PC-3 (cell line): ENCODE data around the gene EPHB3. TPM values are rescaled to one million over a fixed set of nuclear protein-coding genes. Genes with fewer than 3 reads are reported as not detected.
A peak's percentile ranks its signal among the peaks of the same experiment; 100 is the strongest.

ENCODE experiments used
- ATAC-seq: fragments of 200-7000 bp; cut with Tn5 transposase; 2 replicates; pipeline ENCODE4 v1.9.1; 2020; ENCODE audit warnings: mild to moderate bottlenecking, moderate library complexity
- BruUV-seq: library from RNA; stranded (reverse); fragments of 400-500 nt; replicated peaks from 2 replicates; lab custom pipeline; 2021; lab: Mats Ljungman, UMichigan
- CTCF ChIA-PET: fragments of 300-600 bp; sonication (Branson Sonifier 250); formaldehyde crosslinking; loops from one replicate; lab custom pipeline; 2022; ENCODE audit warnings: antibody characterized with exemption; lab: Charles Lee
- POLR2A ChIA-PET: fragments of 300-600 bp; sonication (Branson Sonifier 250); formaldehyde crosslinking; loops from one replicate; lab custom pipeline; 2022; ENCODE audit warnings: antibody characterized with exemption; ENCODE audit not compliant: unreplicated experiment; lab: Charles Lee
- DNase-seq: peaks from one replicate; pipeline ENCODE4 v3.0.0-alpha.2; 2015
- H2AFZ ChIP-seq: fragments of 300-600 bp; sonication (generic); 2 replicates; pipeline ENCODE4 v1.6.0; 2016; ENCODE audit warnings: antibody characterized with exemption, low read length
- H3F3A ChIP-seq: fragments of 300-600 bp; sonication (generic); one replicate; pipeline ENCODE4 v1.6.0; 2017; ENCODE audit warnings: antibody characterized with exemption, low read length, control low read depth, mild to moderate bottlenecking; ENCODE audit not compliant: unreplicated experiment
- H3K27ac ChIP-seq: fragments of 300-600 bp; sonication (generic); 2 replicates; pipeline ENCODE4 v1.5.1; 2016; ENCODE audit warnings: mild to moderate bottlenecking, low read length
- H3K27me3 ChIP-seq: fragments of 300-600 bp; sonication (generic); 2 replicates; pipeline ENCODE4 v1.6.1; 2016; ENCODE audit warnings: low read length, mixed read lengths
- H3K36me3 ChIP-seq: fragments of 300-600 bp; sonication (generic); 2 replicates; pipeline ENCODE4 v1.6.1; 2016; ENCODE audit warnings: low read depth, mixed run types, low read length, mixed read lengths
- H3K4me1 ChIP-seq: fragments of 300-600 bp; sonication (generic); 2 replicates; pipeline ENCODE4 v1.5.1; 2016; ENCODE audit warnings: low read length; ENCODE audit not compliant: insufficient read depth
- H3K4me2 ChIP-seq: fragments of 300-600 bp; sonication (generic); 2 replicates; pipeline ENCODE4 v1.6.0; 2016; ENCODE audit warnings: low read length
- H3K4me3 ChIP-seq: fragments of 300-600 bp; sonication (generic); 2 replicates; pipeline ENCODE4 v1.5.1; 2016; ENCODE audit warnings: mild to moderate bottlenecking, low read length, mixed read lengths
- H3K79me2 ChIP-seq: fragments of 300-600 bp; sonication (generic); 2 replicates; pipeline ENCODE4 v1.6.1; 2017; ENCODE audit warnings: low read length, mixed read lengths
- H3K9ac ChIP-seq: fragments of 300-600 bp; sonication (generic); 2 replicates; pipeline ENCODE4 v1.6.0; 2016; ENCODE audit warnings: mild to moderate bottlenecking, low read length
- H3K9me2 ChIP-seq: fragments of 300-600 bp; sonication (generic); replicated peaks from 2 replicates; pipeline ENCODE4 v1.6.1; 2016; ENCODE audit warnings: mixed run types, low read length, mixed read lengths
- H3K9me3 ChIP-seq: fragments of 300-600 bp; sonication (generic); 2 replicates; pipeline ENCODE4 v1.6.1; 2016; ENCODE audit warnings: low read length, mixed read lengths
- H4K20me1 ChIP-seq: fragments of 300-600 bp; sonication (generic); 2 replicates; pipeline ENCODE4 v1.6.1; 2016; ENCODE audit warnings: low read length, mixed read lengths
- EZH2 ChIP-seq: fragments of 300-600 bp; sonication (generic); IDR thresholded peaks from one replicate; pipeline ENCODE4 v1.6.1; 2017; ENCODE audit warnings: antibody characterized with exemption, mild to moderate bottlenecking, low read length; ENCODE audit not compliant: unreplicated experiment
- EZH2phosphoT487 ChIP-seq: fragments of 300-600 bp; sonication (generic); IDR thresholded peaks from 2 replicates; pipeline ENCODE4 v1.6.1; 2018; ENCODE audit warnings: mild to moderate bottlenecking, antibody characterized with exemption, low read length, borderline replicate concordance
- intact Hi-C: fragments of 100-400 bp; cut with micrococcal nuclease; formaldehyde crosslinking; loops from 2 replicates; pipeline ENCODE4 v1.9.0; 2023
- total RNA-seq: library from RNA; depleted of rRNA; stranded (reverse); fragments of >200 nt; gene quantifications from 2 replicates; pipeline ENCODE4 v1.2.3, GENCODE V29; 2014
- TF ChIP-seq, protein P1 (sequence below): fragments of 300-600 bp; sonication (generic); conservative IDR thresholded peaks from 2 replicates; pipeline ENCODE4 v1.5.1; 2017; ENCODE audit warnings: antibody characterized with exemption, low read depth, mild to moderate bottlenecking, low read length

The EPHB3 gene
- total RNA-seq, 1 experiment from 2014 or later = 18.2 TPM

DNA sequence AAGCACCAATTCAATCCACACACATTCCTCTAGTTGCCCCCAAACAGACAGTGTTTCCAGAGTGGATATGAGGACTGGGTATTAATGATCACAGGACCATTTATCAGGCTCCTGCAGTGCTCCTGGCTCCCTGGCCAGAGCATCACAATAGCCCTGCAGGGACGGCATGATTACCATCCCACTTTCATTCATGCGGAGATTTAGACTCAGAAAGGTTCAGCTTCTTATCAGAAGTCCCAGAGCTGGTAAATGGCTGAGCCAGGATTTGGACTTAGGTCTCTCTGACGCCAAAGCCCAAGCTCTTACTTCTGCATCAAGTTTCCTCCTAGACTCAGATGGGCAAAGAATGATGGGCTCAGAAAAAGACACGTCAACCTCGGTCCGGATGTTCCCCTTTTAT, 2.9 kb upstream of the EPHB3 start:
- ATAC-seq (no peak), DNase-seq (no peak)
- Histone ChIP-seq H3K9me3 (no peaks in the 10 kb centered on the region), H3K36me3 (no peaks in the 10 kb centered on the region), H3K27me3 (no peaks in the 10 kb centered on the region), H3K4me3 (no peak overlapping the region), H3K27ac (peak overlapping the region; percentile 57), H3F3A (no peaks in the 10 kb centered on the region), H2AFZ (no peak overlapping the region), H3K4me2 (peak overlapping the region; percentile 40), H3K4me1 (peaks cover 38% of the 10 kb centered on the region), H4K20me1 (0 out of 2 replicates have a peak, but pooled peaks cover 8% of the 10 kb centered on the region), H3K9me2 (no peaks in the 10 kb centered on the region), H3K79me2 (peaks cover 16% of the 10 kb centered on the region), H3K9ac (peak overlapping the region; percentile 22; the same call in 1 of the 2 replicates)
- BruUV-seq = no TSS peak
- intact Hi-C loops = no loop called here
- TF ChIP-seq, protein P1, sequence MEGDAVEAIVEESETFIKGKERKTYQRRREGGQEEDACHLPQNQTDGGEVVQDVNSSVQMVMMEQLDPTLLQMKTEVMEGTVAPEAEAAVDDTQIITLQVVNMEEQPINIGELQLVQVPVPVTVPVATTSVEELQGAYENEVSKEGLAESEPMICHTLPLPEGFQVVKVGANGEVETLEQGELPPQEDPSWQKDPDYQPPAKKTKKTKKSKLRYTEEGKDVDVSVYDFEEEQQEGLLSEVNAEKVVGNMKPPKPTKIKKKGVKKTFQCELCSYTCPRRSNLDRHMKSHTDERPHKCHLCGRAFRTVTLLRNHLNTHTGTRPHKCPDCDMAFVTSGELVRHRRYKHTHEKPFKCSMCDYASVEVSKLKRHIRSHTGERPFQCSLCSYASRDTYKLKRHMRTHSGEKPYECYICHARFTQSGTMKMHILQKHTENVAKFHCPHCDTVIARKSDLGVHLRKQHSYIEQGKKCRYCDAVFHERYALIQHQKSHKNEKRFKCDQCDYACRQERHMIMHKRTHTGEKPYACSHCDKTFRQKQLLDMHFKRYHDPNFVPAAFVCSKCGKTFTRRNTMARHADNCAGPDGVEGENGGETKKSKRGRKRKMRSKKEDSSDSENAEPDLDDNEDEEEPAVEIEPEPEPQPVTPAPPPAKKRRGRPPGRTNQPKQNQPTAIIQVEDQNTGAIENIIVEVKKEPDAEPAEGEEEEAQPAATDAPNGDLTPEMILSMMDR = no peak
- no peak for TF ChIP-seq EZH2
- CTCF ChIA-PET = no interaction called here
- POLR2A ChIA-PET = no interaction called here

DNA sequence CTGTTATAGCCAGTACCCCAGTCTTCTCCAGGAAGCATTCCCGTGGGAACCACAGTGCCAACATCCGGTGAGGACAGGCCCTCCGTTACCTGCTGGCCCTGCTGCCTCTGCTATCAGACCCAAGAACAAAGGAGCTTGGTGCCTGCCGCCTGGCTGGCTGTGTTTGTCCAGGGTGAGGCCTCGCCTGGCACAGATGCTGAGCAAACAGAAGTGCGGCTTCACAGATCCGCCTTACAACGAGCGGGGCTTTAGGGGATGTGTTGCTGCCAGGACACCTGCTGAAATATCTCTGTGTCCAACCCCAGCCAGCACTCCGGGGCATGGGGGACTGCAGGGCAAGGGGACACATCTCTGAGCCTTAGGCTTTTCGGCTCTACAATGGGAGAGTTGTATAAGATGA, 2.2 kb upstream of the EPHB3 start:
- no peak overlapping the region for H2AFZ ChIP-seq
- no TSS peak for BruUV-seq
- H3K9ac ChIP-seq = peak overlapping the region; percentile 22; the same call in 1 of the 2 replicates
- peak overlapping the region; percentile 57 for H3K27ac ChIP-seq
- H3K9me3 ChIP-seq = no peaks in the 10 kb centered on the region
- no peaks in the 10 kb centered on the region for H3K9me2 ChIP-seq
- TF ChIP-seq, protein P1 = no peak
- peak; percentile 60; the same call in 1 of the 2 replicates for TF ChIP-seq EZH2phosphoT487
- DNase-seq (peak; percentile 86), ATAC-seq (peak; percentile 35)
- no peaks in the 10 kb centered on the region for H3K27me3 ChIP-seq
- H3K4me1 ChIP-seq = peaks cover 44% of the 10 kb centered on the region
- ChIA-PET CTCF (no interaction called here), POLR2A (no interaction called here)
- intact Hi-C loops = no loop called here
- no peaks in the 10 kb centered on the region for H3K36me3 ChIP-seq
- peaks cover 22% of the 10 kb centered on the region for H3K79me2 ChIP-seq
- H3K4me2 ChIP-seq = peak overlapping the region; percentile 40
- H3F3A ChIP-seq = no peaks in the 10 kb centered on the region
- H4K20me1 ChIP-seq = peaks cover 14% of the 10 kb centered on the region; the same call in 1 of the 2 replicates
- no peak overlapping the region for H3K4me3 ChIP-seq

DNA sequence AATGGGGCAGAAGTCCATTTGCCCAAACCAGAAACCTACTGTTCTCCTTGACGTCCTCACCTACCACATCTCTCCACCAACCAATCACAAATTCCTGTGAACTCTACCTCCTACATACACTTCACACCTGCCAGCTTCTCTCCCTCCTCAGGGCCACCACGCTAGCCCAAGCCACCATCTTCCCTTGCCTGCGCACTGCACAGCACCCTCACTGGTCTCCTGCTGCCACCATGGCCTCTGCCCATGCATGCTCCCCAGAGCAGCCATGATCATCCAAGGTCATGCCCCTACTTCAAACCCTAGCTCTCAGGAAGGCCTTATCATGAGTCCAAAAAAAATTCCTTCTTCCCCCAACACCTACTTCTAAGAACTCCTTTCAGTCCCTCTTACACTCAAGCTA, 1.1 kb upstream of the EPHB3 start:
- Histone ChIP-seq H3K9ac (peak overlapping the region; percentile 38), H2AFZ (peak overlapping the region; percentile 75), H3K4me2 (peak overlapping the region; percentile 84), H3K79me2 (peaks cover 33% of the 10 kb centered on the region), H4K20me1 (peaks cover 19% of the 10 kb centered on the region; the same call in 1 of the 2 replicates), H3K4me1 (peaks cover 56% of the 10 kb centered on the region), H3K27me3 (no peaks in the 10 kb centered on the region), H3K9me2 (no peaks in the 10 kb centered on the region), H3K36me3 (no peaks in the 10 kb centered on the region), H3K4me3 (peak overlapping the region; percentile 62), H3K9me3 (no peaks in the 10 kb centered on the region), H3F3A (no peaks in the 10 kb centered on the region), H3K27ac (peak overlapping the region; percentile 75)
- BruUV-seq = no TSS peak
- no peak for DNase-seq
- intact Hi-C loops = no loop called here
- TF ChIP-seq, protein P1 = no peak
- TF ChIP-seq EZH2phosphoT487 (no peak), EZH2 (no peak)
- ATAC-seq = no peak
- ChIA-PET CTCF (interaction anchor here (0.5 to 1.7 kb wide), 14 partner anchors 35 to 2000 kb away, joined by 3 to 29 read pairs (median 4); no protein-coding TSS in a partner anchor), POLR2A (interaction anchor here (0.6 to 1.2 kb wide), 3 partner anchors 14 to 217 kb away, joined by 3 to 5 read pairs (median 5); no protein-coding TSS in a partner anchor)
